ENCODE data around the gene FKBP11. TPM values are rescaled to one million over a fixed set of nuclear protein-coding genes. Genes with fewer than 3 reads are reported as not detected.

Gene FKBP11
- total RNA-seq, 4 donors from 2014 or later = 3.4 to 8.3 (median 7.1) TPM

DNA sequence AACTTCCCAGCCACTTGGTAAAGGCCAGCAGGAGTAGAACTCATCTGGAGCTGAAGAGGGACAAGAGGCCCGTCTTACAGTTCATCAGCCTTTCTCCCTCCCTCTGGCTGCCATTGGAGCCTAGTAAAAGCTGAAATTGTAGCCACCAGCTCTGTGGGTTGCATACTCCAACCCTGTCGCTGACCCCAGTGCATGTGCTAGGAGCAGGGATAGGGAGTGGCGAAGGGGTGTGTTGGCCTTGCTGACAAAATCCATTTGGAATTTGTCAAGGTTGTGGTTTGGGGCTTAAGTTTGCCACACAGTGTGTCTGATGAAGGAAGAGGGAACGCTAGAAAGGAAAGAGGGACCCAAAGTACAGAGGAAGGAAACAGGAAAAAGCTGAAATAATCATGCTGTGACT is 36.0 kb upstream of the FKBP11 start:
- H3K36me3 ChIP-seq = no peaks in the 10 kb centered on the region
- no peak overlapping the region for H3K27ac ChIP-seq
- no peaks in the 10 kb centered on the region for H3K9me3 ChIP-seq
- TF ChIP-seq EP300 (IDR thresholded peaks at IDR 0.05) (no peak), POLR2A (IDR thresholded peaks at IDR 0.05) (no peak), POLR2AphosphoS5 (IDR thresholded peaks at IDR 0.05) (no peak)
- TF ChIP-seq, protein P1, sequence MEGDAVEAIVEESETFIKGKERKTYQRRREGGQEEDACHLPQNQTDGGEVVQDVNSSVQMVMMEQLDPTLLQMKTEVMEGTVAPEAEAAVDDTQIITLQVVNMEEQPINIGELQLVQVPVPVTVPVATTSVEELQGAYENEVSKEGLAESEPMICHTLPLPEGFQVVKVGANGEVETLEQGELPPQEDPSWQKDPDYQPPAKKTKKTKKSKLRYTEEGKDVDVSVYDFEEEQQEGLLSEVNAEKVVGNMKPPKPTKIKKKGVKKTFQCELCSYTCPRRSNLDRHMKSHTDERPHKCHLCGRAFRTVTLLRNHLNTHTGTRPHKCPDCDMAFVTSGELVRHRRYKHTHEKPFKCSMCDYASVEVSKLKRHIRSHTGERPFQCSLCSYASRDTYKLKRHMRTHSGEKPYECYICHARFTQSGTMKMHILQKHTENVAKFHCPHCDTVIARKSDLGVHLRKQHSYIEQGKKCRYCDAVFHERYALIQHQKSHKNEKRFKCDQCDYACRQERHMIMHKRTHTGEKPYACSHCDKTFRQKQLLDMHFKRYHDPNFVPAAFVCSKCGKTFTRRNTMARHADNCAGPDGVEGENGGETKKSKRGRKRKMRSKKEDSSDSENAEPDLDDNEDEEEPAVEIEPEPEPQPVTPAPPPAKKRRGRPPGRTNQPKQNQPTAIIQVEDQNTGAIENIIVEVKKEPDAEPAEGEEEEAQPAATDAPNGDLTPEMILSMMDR (IDR thresholded peaks at IDR 0.05) = no peak
- H3K27me3 ChIP-seq = peaks cover 39% of the 10 kb centered on the region
- 20 to 58% methylated on average over 1 to 4 of the region's 4 CpGs for WGBS, 2 donors (ENCODE audit: low coverage in 1 of 2)
- H3K4me3 ChIP-seq = no peak overlapping the region
- H3K4me1 ChIP-seq = peaks cover 0 to 8% (median 3%) of the 10 kb centered on the region in 3 donors
- ATAC-seq = no peak

DNA sequence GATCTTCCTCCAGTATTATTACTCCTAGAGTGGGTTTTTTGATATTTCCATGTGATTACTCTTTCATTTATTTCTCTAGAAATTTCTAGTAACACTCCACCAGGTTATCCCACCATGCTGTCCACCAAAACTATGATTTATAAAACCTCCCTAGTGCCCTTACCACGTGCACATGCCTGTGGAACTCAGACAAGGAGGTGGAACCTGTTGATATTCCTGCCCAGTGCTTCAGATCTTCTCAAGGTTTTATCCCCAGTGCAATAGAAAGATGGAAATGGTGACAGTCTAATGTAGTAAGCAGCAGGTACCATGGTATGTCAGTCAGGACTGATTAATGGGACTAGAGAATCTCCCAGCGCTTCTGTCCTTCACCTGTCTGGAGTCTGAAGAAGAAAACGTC is 35.5 kb upstream of the FKBP11 start:
- 59 to 67% methylated on average over 3 of the region's 3 CpGs for WGBS, 2 donors (ENCODE audit: low coverage in 1 of 2)

DNA sequence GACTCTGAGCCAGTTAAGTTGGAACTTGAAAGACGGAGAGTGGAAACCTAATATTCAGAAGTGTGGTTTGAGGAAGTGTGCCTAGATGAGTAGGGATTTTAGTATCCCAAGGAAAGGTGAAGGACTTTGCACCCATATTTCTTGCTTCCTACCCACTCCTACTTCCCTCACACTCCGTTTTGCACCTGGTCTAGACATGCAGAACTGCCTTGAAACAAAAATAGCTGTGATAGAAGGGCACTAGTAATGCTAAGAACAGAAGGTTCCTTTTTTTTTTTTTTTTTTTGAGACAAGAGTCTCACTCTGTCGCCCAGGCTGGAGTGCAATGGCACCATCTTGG is 32.7 kb upstream of the FKBP11 start:
- H3K4me3 ChIP-seq = peak overlapping the region in 1 of 2 donors; percentile 99
- no peaks in the 10 kb centered on the region for H3K9me3 ChIP-seq
- H3K27ac ChIP-seq = peak overlapping the region in 3 of 4 donors; percentile 87 to 91 (median 87)
- WGBS, 2 donors (ENCODE audit: low coverage in 1 of 2) = 5 to 41% methylated on average over 2 to 3 of the region's 3 CpGs
- H3K4me1 ChIP-seq = peaks cover 3 to 32% (median 18%) of the 10 kb centered on the region in 3 donors
- H3K36me3 ChIP-seq = peaks cover 0 to 2% of the 10 kb centered on the region in 2 donors
- H3K27me3 ChIP-seq = peaks cover 17% of the 10 kb centered on the region
- TF ChIP-seq, protein P1 (IDR thresholded peaks at IDR 0.05) = no peak
- TF ChIP-seq POLR2AphosphoS5 (IDR thresholded peaks at IDR 0.05) = no peak
- TF ChIP-seq EP300 (IDR thresholded peaks at IDR 0.05) = no peak
- TF ChIP-seq POLR2A (IDR thresholded peaks at IDR 0.05) = no peak
- no peak for ATAC-seq

More for the DNA sequence above, 35.5 kb upstream of the FKBP11 start:
- no peak for ATAC-seq
- no peak for TF ChIP-seq POLR2A (IDR thresholded peaks at IDR 0.05)
- no peak for TF ChIP-seq POLR2AphosphoS5 (IDR thresholded peaks at IDR 0.05)
- TF ChIP-seq, protein P1 (IDR thresholded peaks at IDR 0.05) = no peak
- TF ChIP-seq EP300 (IDR thresholded peaks at IDR 0.05) = no peak
- H3K27ac ChIP-seq = no peak overlapping the region
- H3K4me3 ChIP-seq = no peak overlapping the region
- H3K27me3 ChIP-seq = peaks cover 34% of the 10 kb centered on the region
- no peaks in the 10 kb centered on the region for H3K36me3 ChIP-seq
- no peaks in the 10 kb centered on the region for H3K9me3 ChIP-seq
- peaks cover 3 to 12% (median 6%) of the 10 kb centered on the region in 3 donors for H3K4me1 ChIP-seq

DNA sequence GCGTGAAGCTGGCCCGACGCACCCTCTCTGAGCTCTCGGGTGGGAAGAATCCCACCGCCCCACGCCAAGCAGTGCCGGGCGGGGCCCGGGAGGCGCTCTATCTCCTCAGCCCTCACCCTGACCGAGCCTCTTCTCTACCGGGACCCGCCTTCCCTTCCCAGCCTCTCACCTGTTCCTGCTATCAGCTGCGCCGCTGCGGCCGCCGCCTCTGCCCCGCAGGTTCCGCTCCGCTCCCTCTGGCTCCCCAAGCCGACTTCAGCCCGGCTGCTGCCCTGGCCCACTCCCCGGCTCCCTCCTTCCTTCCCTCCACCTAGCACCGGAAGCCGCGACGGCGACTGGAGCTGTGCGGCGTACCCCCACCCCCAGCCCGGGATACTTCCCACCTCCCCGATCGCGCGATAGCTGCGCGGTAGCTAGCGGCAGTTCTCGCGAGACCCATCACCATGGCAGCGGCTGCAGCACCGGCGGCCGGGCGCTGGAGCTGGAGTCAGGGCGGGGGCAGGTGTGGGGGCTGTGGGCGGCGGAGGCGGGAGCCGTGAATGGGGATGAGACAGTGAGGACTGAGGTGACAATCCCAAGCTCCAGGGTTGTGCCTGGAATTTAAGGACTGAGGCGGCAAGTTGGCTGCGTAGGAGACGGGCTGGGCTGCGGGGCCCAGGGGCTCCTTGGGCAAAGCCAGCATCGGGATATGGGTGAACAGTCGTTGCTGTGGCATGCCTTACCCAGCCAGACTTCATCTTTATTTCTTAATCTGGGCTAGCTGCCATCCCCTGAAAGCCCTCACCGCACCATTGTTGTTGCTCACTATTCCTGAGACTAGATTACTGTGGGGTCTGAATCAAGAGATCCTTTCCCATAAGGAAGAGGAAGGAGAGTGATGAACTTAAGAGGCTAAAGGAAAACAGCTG is 32.1 kb upstream of the FKBP11 start, which contains the start of gene ARF3:
TSS of gene ARF3 (minus strand) at position 347 of the 908 bp plus-strand sequence. CDS start 16,392 bp downstream, outside the sequence.
- Histone ChIP-seq H3K4me3 (peak within 1 kb of the TSS; percentile 65 to 99), H3K27me3 (peaks cover 10% of the 10 kb centered on the region), H3K9me3 (no peaks in the 10 kb centered on the region), H3K36me3 (peaks cover 0 to 9% of the 10 kb centered on the region in 2 donors), H3K4me1 (peaks cover 3 to 32% (median 18%) of the 10 kb centered on the region in 3 donors), H3K27ac (peak within 1 kb of the TSS; percentile 39 to 91 (median 87))
- 0% methylated on average over 5 to 16 of the region's 58 CpGs for WGBS, 2 donors (ENCODE audit: low coverage in 1 of 2)
- peak; percentile 88 for ATAC-seq
- TF ChIP-seq EP300 (IDR thresholded peaks at IDR 0.05) (no peak), POLR2A (IDR thresholded peaks at IDR 0.05) (peak; percentile 61 to 66), POLR2AphosphoS5 (IDR thresholded peaks at IDR 0.05) (peak; percentile 84)
- TF ChIP-seq, protein P1 (IDR thresholded peaks at IDR 0.05) = no peak
